ENCODE measurements around the gene RSPRY1. TPM values are rescaled to one million over a fixed set of nuclear protein-coding genes. Genes with fewer than 3 reads are reported as not detected.

RSPRY1 gene
- total and polyA plus RNA-seq, 2 of the 8 experiments (the other 6 are each of a cell fraction or from before 2014, with no cell fraction given) = 11.5 to 32.5 TPM

GRCh38 chr16:57202095-57202886 lies 16.2 kb downstream of the RSPRY1 start:
- no peak for DNase-seq (ENCODE audit: low read depth in 1 of 2, low spot score in 2 of 2)
- Histone ChIP-seq H3K14ac (ENCODE audit: insufficient read length) (no peak overlapping the region), H3K79me1 (ENCODE audit: low read depth, low read length) (no peaks in the 10 kb centered on the region), H3K36me3 (ENCODE audit: control insufficient read depth in 2 of 4, insufficient read depth in 4 of 4, low read length in 3 of 4) (peaks cover 0 to 21% (median 8%) of the 10 kb centered on the region in 4 experiments; a peak in 6 of 8 replicates), H3K27ac (ENCODE audit: low read depth, low read length) (no peak overlapping the region), H3K4me2 (ENCODE audit: insufficient read depth in 1 of 2, low read depth in 2 of 2, low read length in 2 of 2) (no peak overlapping the region), H4K91ac (replicated peaks; ENCODE audit: insufficient read length, low read length) (no peak overlapping the region), H2AFZ (ENCODE audit: low read length) (no peak overlapping the region), H2BK120ac (replicated peaks; ENCODE audit: low read depth, low read length) (no peak overlapping the region), H2BK20ac (ENCODE audit: low read length) (no peak overlapping the region), H4K8ac (ENCODE audit: extremely low read depth, insufficient read depth, low read length) (no peak overlapping the region), H3K9me3 (ENCODE audit: insufficient read depth in 2 of 2, low read depth in 1 of 2, low read length in 1 of 2) (peaks cover 0 to 7% of the 10 kb centered on the region in 2 experiments; a peak in 2 of 4 replicates), H3K4me3 (ENCODE audit: extremely low read depth in 1 of 4, insufficient read depth in 2 of 4, low read depth in 3 of 4, low read length in 4 of 4) (no peak overlapping the region), H3K23ac (ENCODE audit: insufficient read length) (no peak overlapping the region), H3K18ac (ENCODE audit: extremely low read depth, low read length) (no peak overlapping the region), H3K9ac (replicated peaks in 1 of 4; ENCODE audit: extremely low read depth in 1 of 4, low read depth in 3 of 4, low read length in 3 of 4) (no peak overlapping the region), H2BK15ac (ENCODE audit: low read length) (no peak overlapping the region), H3K23me2 (ENCODE audit: low read depth, low read length) (no peaks in the 10 kb centered on the region), H3K79me2 (ENCODE audit: control insufficient read depth in 1 of 2, insufficient read depth in 2 of 2, low read length in 2 of 2) (peaks cover 0 to 11% of the 10 kb centered on the region in 2 experiments; a peak in 1 of 4 replicates), H3K27me3 (replicated peaks in 1 of 4; ENCODE audit: control insufficient read depth in 3 of 4, extremely low read depth in 1 of 4, insufficient read depth in 3 of 4, low read length in 3 of 4) (no peaks in the 10 kb centered on the region), H2AK5ac (ENCODE audit: low read depth, low read length) (no peak overlapping the region), H2BK12ac (ENCODE audit: low read depth, low read length) (no peak overlapping the region), H3K4ac (replicated peaks; ENCODE audit: insufficient read length, low read depth, low read length) (no peak overlapping the region), H3K4me1 (replicated peaks in 1 of 4; ENCODE audit: control insufficient read depth in 3 of 4, insufficient read depth in 4 of 4, low read length in 3 of 4) (no peaks in the 10 kb centered on the region), H4K5ac (ENCODE audit: insufficient read length, low read depth, low read length) (no peak overlapping the region), H4K20me1 (replicated peaks in 1 of 2; ENCODE audit: control insufficient read depth in 1 of 2, insufficient read depth in 2 of 2, low read length in 2 of 2) (peaks cover 0 to 1% of the 10 kb centered on the region in 2 experiments), H3K56ac (replicated peaks; ENCODE audit: insufficient read length, low read depth, low read length) (no peak overlapping the region), H2BK5ac (ENCODE audit: low read depth, low read length) (no peak overlapping the region)
- no peak for FAIRE-seq
- ChIA-PET POLR2A (ENCODE audit: partially characterized antibody) (no interaction called here), CTCF (ENCODE audit: partially characterized antibody) (interaction anchor here (0.7 kb wide), 1 partner anchor 9 kb away, joined by 4 read pairs; no protein-coding TSS in a partner anchor)
- WGBS, 2 experiments (ENCODE audit: extremely low coverage in 1 of 2, insufficient coverage in 1 of 2, insufficient read length in 1 of 2, insufficient replicate concordance in 2 of 2, low coverage in 1 of 2, low lambda C conversion rate in 2 of 2, missing lambda C conversion rate in 1 of 2) = 80% methylated on average over 7 of the region's 7 CpGs; no CpG with 5 or more reads in 1 of the 2 experiments
- TF ChIP-seq JUN (IDR thresholded peaks at IDR 0.05; ENCODE audit: low read depth, low read length) (no peak), CEBPB (IDR thresholded peaks at IDR 0.05; ENCODE audit: low read depth, low read length) (no peak), USF2 (IDR thresholded peaks at IDR 0.05; ENCODE audit: low read length) (no peak), ASH2L (IDR thresholded peaks at IDR 0.05; ENCODE audit: low read length) (no peak), RAD21 (IDR thresholded peaks at IDR 0.05 in 1 of 2, conservative IDR thresholded peaks at IDR 0.05 in 1 of 2; ENCODE audit: low read depth in 2 of 2, low read length in 2 of 2) (no peak), GABPA (IDR thresholded peaks at IDR 0.05; ENCODE audit: borderline replicate concordance, insufficient read depth, low read length) (no peak), CREB1 (IDR thresholded peaks at IDR 0.05) (no peak), POLR2A (IDR thresholded peaks at IDR 0.05; ENCODE audit: control extremely low read depth in 1 of 2, low read depth in 2 of 2, low read length in 2 of 2) (no peak), TEAD4 (IDR thresholded peaks at IDR 0.05; ENCODE audit: low read depth, low read length) (no peak), NANOG (IDR thresholded peaks at IDR 0.05; ENCODE audit: insufficient read depth, low read depth, low read length, poor library complexity, severe bottlenecking) (no peak), ZNF274 (IDR thresholded peaks at IDR 0.05; ENCODE audit: borderline replicate concordance, extremely low read depth, low read length) (no peak), EGR1 (IDR thresholded peaks at IDR 0.05; ENCODE audit: borderline replicate concordance, low read depth, low read length) (no peak)

Data from H1 (cell line).